ENCODE results near the gene GPR171. TPM values are rescaled to one million over a fixed set of nuclear protein-coding genes. Genes with fewer than 3 reads are reported as not detected.
"Not testable (repeated sequence)": the region's sequence is repeated elsewhere in the genome, so short reads cannot be mapped to it uniquely, and the experiment has no call there.

The GPR171 gene
- total and polyA plus RNA-seq, 12 donors = 0.31 to 3.7 (median 0.50) TPM; not detected in 6

DNA sequence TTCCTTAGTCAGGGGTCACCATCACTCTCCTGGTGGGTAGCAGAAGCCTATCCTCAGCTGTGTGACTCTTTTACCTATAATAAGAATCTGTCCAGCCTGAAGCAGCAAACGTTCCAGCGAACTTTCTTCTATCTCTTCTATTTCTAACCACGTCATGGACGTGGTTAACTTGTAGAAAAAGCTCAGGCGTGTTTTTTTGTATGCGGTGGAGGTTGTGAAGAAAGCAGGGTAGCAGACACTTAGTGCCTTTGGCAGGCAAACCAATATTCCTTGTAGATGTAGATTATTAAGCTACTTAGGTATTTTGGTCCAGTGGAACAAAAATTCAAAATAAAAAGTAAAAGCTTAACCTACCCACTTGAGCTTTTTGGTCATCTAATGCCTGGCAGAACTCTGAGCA lies 31.8 kb upstream of the GPR171 start:
- 90 to 91% methylated on average over 6 of the region's 6 CpGs for WGBS, 2 donors

GRCh38 chr3:151232991-151233390 lies 30.0 kb upstream of the GPR171 start:
- ATAC-seq (no peak), DNase-seq (no peak)
- 85 to 95% methylated on average over 4 of the region's 4 CpGs for WGBS, 2 donors
- no peak overlapping the region for H3K27ac ChIP-seq
- intact Hi-C loops (cut with DNase I) = loop anchor here in 1 of 10 donors (5.0 kb wide), 1 partner anchor 49 kb away; no protein-coding TSS in a partner anchor
- peaks cover 0 to 33% (median 12%) of the 10 kb centered on the region in 9 donors for H3K4me1 ChIP-seq
- H3K4me3 ChIP-seq = no peak overlapping the region
- no peaks in the 10 kb centered on the region for H3K36me3 ChIP-seq
- H3K9me3 ChIP-seq = no peaks in the 10 kb centered on the region
- no peaks in the 10 kb centered on the region for H3K27me3 ChIP-seq
- no peak for TF ChIP-seq CTCF (IDR thresholded peaks at IDR 0.05)

More for the DNA sequence above, 31.8 kb upstream of the GPR171 start:
- DNase-seq (no peak), ATAC-seq (no peak)
- H3K9me3 ChIP-seq = no peaks in the 10 kb centered on the region
- intact Hi-C loops (cut with DNase I) = loop anchor here in 1 of 10 donors (5.0 kb wide), 1 partner anchor 47 kb away; no protein-coding TSS in a partner anchor
- peaks cover 0 to 14% (median 0%) of the 10 kb centered on the region in 9 donors for H3K4me1 ChIP-seq
- TF ChIP-seq CTCF (IDR thresholded peaks at IDR 0.05) = no peak
- no peak overlapping the region for H3K27ac ChIP-seq
- no peaks in the 10 kb centered on the region for H3K27me3 ChIP-seq
- H3K4me3 ChIP-seq = no peak overlapping the region
- no peaks in the 10 kb centered on the region for H3K36me3 ChIP-seq

DNA sequence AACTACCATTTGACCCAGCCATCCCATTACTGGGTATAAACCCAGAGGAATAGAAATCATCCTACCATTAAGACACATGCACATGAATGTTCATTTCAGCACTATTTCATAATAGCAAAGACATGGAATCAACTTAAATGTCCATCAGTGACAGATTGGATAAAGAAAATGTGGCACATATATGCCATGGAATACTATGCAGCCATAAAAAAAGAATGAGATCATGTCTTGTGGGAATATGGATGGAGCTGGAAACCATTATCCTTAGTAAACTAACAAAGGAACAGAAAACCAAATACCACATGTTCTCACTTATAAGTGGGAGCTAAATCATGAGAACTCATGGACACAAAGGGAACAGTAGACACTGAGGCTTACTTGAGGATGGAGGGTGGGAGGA lies 29.4 kb upstream of the GPR171 start:
- H3K4me3 ChIP-seq, H3K9me3 ChIP-seq, H3K36me3 ChIP-seq, DNase-seq, ATAC-seq, H3K27me3 ChIP-seq, H3K27ac ChIP-seq: not testable (repeated sequence)
- intact Hi-C loops (cut with DNase I) = loop anchor here in 1 of 10 donors (5.0 kb wide), 1 partner anchor 50 kb away; no protein-coding TSS in a partner anchor
- H3K4me1 ChIP-seq = peaks cover 0 to 38% (median 18%) of the 10 kb centered on the region in 9 donors

- no peaks in the 10 kb centered on the region for H3K27me3 ChIP-seq
- peak overlapping the region in 6 of 10 donors; percentile 15 to 77 (median 47) for H3K27ac ChIP-seq
- no peak for TF ChIP-seq CTCF (IDR thresholded peaks at IDR 0.05)
- no peaks in the 10 kb centered on the region for H3K36me3 ChIP-seq
- DNase-seq (no peak), ATAC-seq (no peak)
- no peaks in the 10 kb centered on the region for H3K9me3 ChIP-seq
- WGBS, 2 donors = 49 to 51% methylated on average over 4 of the region's 4 CpGs
- H3K4me3 ChIP-seq = peak overlapping the region in 1 of 10 donors; percentile 20
- peaks cover 0 to 50% (median 19%) of the 10 kb centered on the region in 9 donors for H3K4me1 ChIP-seq
- intact Hi-C loops (cut with DNase I) = loop anchor here in 1 of 10 donors (5.0 kb wide), 1 partner anchor 52 kb away; no protein-coding TSS in a partner anchor
Measured at GRCh38 chr3:151230646-151231045, 27.6 kb upstream of the GPR171 start.

DNA sequence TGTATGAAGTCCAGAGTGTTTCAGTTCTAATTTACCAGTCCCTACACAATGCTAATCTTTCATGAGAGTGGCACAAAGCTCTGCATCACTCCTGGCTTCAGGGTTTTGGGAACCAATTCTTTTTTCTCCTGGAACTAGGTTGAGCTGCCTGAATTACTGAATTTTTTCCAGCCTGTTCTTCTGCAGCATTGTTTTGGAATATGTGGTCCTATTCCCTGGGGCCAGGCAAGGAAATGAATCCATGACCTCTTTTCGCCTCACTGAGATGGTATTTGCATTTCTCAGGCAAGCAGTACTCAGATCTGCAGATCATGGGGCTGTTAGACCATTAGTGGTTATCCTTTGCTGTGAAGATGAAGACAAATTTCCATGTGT lies 25.6 kb upstream of the GPR171 start:
- Histone ChIP-seq H3K27me3 (no peaks in the 10 kb centered on the region), H3K4me3 (no peak overlapping the region), H3K36me3 (no peaks in the 10 kb centered on the region), H3K4me1 (peaks cover 0 to 52% (median 19%) of the 10 kb centered on the region in 9 donors), H3K9me3 (no peaks in the 10 kb centered on the region), H3K27ac (peak overlapping the region in 9 of 10 donors; percentile 31 to 75 (median 65))
- peak; percentile 39 to 83 (median 63) for ATAC-seq
- DNase-seq = peak in 1 of 2 donors; percentile 50
- intact Hi-C loops (cut with DNase I) = loop anchor here in 8 of 10 donors (1.0 to 10.0 kb wide), 10 partner anchors 39 to 689 kb away; no protein-coding TSS in a partner anchor
- TF ChIP-seq CTCF (IDR thresholded peaks at IDR 0.05) = peak in 1 of 9 donors; percentile 18
- 42 to 56% methylated on average over 1 of the region's 1 CpG for WGBS, 2 donors
